Measurements from ENCODE around the gene BNIP2. TPM values are rescaled to one million over a fixed set of nuclear protein-coding genes. Genes with fewer than 3 reads are reported as not detected.

The BNIP2 gene
- total and polyA plus RNA-seq, 2 of the 13 experiments (the other 11 are each of a cell fraction or from before 2014, with no cell fraction given): 17.4 to 57.6 TPM

- intact Hi-C loops (cut with micrococcal nuclease; ENCODE audit: unreplicated experiment): no loop called here
- Histone ChIP-seq H3K4me2 (ENCODE audit: low read depth, low read length) (peak within 1 kb of the TSS; percentile 77), H2AFZ (ENCODE audit: low read length) (no peak within 1 kb of the TSS), H3K27ac (ENCODE audit: extremely low read length, insufficient read depth, low read length) (peak within 1 kb of the TSS; percentile 80), H3K27me3 (ENCODE audit: control insufficient read depth in 1 of 2, insufficient read depth in 2 of 2, low read length in 2 of 2) (no peaks in the 10 kb centered on the region), H3K9me3 (ENCODE audit: low read length) (peaks cover 7% of the 10 kb centered on the region), H3K79me2 (ENCODE audit: insufficient read depth, low read length) (peaks cover 51% of the 10 kb centered on the region), H3K4me1 (ENCODE audit: insufficient read depth, low read length) (peaks cover 38% of the 10 kb centered on the region), H4K20me1 (ENCODE audit: insufficient read depth, low read length) (peaks cover 5% of the 10 kb centered on the region), H3K9ac (ENCODE audit: insufficient read depth, low read depth, low read length) (peak within 1 kb of the TSS; percentile 94), H3K4me3 (replicated peaks in 1 of 3; ENCODE audit: insufficient read depth in 1 of 3, low read depth in 2 of 3, low read length in 3 of 3) (peak within 1 kb of the TSS; percentile 90 to 96 (median 96)), H3K36me3 (replicated peaks in 1 of 2; ENCODE audit: control insufficient read depth in 1 of 2, insufficient read depth in 2 of 2, low read length in 2 of 2) (peaks cover 5 to 29% of the 10 kb centered on the region in 2 experiments)
- ChIA-PET CTCF (ENCODE audit: low intra/inter-chr PET ratio, low total read pairs) (no interaction called here), POLR2A (interaction anchor here (0.6 to 2.1 kb wide), 11 partner anchors 9 to 133 kb away, joined by 3 to 17 read pairs (median 4); partner anchors contain the start of genes BNIP2 and GCNT3)
- DNase-seq (ENCODE audit: low spot score): peak; percentile 85
- ATAC-seq: peak; percentile 100
- TSS peak; percentile 59 for BruUV-seq (replicated peaks)
- WGBS (ENCODE audit: low lambda C conversion rate): under 1% methylated on average over 24 of the region's 59 CpGs
- peak; percentile 95 for FAIRE-seq
- in situ Hi-C loops (cut with HindIII; ENCODE audit: extremely low pct_ligation_motif_present, low pct_unique_long_range_greater_than_20kb): no loop called here
- 0 out of 2 replicates have a peak, but pooled peaks have one; percentile 30 for TF ChIP-seq ZBTB44 (CRISPR knock-in tag; IDR thresholded peaks at IDR 0.05)
- TF ChIP-seq SP2 (CRISPR knock-in tag; IDR thresholded peaks at IDR 0.05): peak; percentile 73
- TF ChIP-seq SATB2 (CRISPR knock-in tag; IDR thresholded peaks at IDR 0.05): no peak
- peak; percentile 65 for TF ChIP-seq MAX (IDR thresholded peaks at IDR 0.05)
- 0 out of 2 replicates have a peak, but pooled peaks have one; percentile 53 for TF ChIP-seq ZNF674 (CRISPR knock-in tag; IDR thresholded peaks at IDR 0.05; ENCODE audit: low read depth)
- peak; percentile 45 for TF ChIP-seq MED8 (CRISPR knock-in tag; IDR thresholded peaks at IDR 0.05; ENCODE audit: insufficient replicate concordance)
- peak; percentile 91 for TF ChIP-seq DZIP1 (CRISPR knock-in tag; IDR thresholded peaks at IDR 0.05)
- peak; percentile 96; the same call in 1 of the 2 replicates for TF ChIP-seq ZFP82 (CRISPR knock-in tag; IDR thresholded peaks at IDR 0.05; ENCODE audit: borderline replicate concordance)
- no peak for TF ChIP-seq TEAD3 (CRISPR knock-in tag; optimal IDR thresholded peaks at IDR 0.05; ENCODE audit: borderline replicate concordance)
- no peak for TF ChIP-seq NBN (conservative IDR thresholded peaks at IDR 0.05)
- TF ChIP-seq SOX6 (IDR thresholded peaks at IDR 0.05): no peak
- TF ChIP-seq SOX6 (CRISPR knock-in tag; IDR thresholded peaks at IDR 0.05): peak; percentile 54; the same call in 1 of the 2 replicates
- no peak for TF ChIP-seq ZSCAN22 (CRISPR knock-in tag; IDR thresholded peaks at IDR 0.05)
- TF ChIP-seq KDM3A (CRISPR knock-in tag; IDR thresholded peaks at IDR 0.05; ENCODE audit: low read depth): no peak; the same call in 1 of the 2 replicates
- peak; percentile 52; the same call in 1 of the 2 replicates for TF ChIP-seq ZNF350 (CRISPR knock-in tag; IDR thresholded peaks at IDR 0.05; ENCODE audit: borderline replicate concordance, low read depth)
- no peak for TF ChIP-seq ATF5 (CRISPR knock-in tag; IDR thresholded peaks at IDR 0.05; ENCODE audit: low read depth)
- peak; percentile 80; the same call in 1 of the 2 replicates for TF ChIP-seq KLF11 (CRISPR knock-in tag; IDR thresholded peaks at IDR 0.05)
- TF ChIP-seq NAIF1 (CRISPR knock-in tag; IDR thresholded peaks at IDR 0.05; ENCODE audit: borderline replicate concordance): no peak
- TF ChIP-seq ZNF510 (CRISPR knock-in tag; IDR thresholded peaks at IDR 0.05; ENCODE audit: low read depth): peak; percentile 68; the same call in 1 of the 2 replicates
These were observed 32.1 kb downstream of the BNIP2 start, which contains the start of gene GTF2A2 for GRCh38 chr15:59656897-59657634. Gene GTF2A2 (minus strand): TSS chr15:59657515. CDS start chr15:59652277, 5,238 bp downstream.
